ENCODE measurements around the gene IL10.
A peak's percentile ranks its signal among the peaks of the same experiment; 100 is the strongest.

The IL10 gene

GRCh38 chr1:206732508-206732907, 39.8 kb downstream of the IL10 start:
- DNase-seq = no peak

GRCh38 chr1:206729507-206729906, 42.8 kb downstream of the IL10 start:
- no peak for DNase-seq

GRCh38 chr1:206729050-206729449, 43.2 kb downstream of the IL10 start:
- no peak for DNase-seq

GRCh38 chr1:206728697-206728987, 43.7 kb downstream of the IL10 start:
- DNase-seq = no peak

- DNase-seq = no peak
Measured at GRCh38 chr1:206727981-206728696, 44.2 kb downstream of the IL10 start.

- DNase-seq = peak; percentile 75
Measured at GRCh38 chr1:206725109-206725963, 47.0 kb downstream of the IL10 start.

GRCh38 chr1:206723805-206724472, 48.4 kb downstream of the IL10 start:
- DNase-seq = no peak

- DNase-seq = no peak
Measured at GRCh38 chr1:206723462-206723804, 48.9 kb downstream of the IL10 start.

- DNase-seq = peak; percentile 50
Measured at GRCh38 chr1:206722751-206723461, 49.4 kb downstream of the IL10 start.

- DNase-seq = no peak
Measured at GRCh38 chr1:206721454-206721853, 50.8 kb downstream of the IL10 start.

- DNase-seq = no peak
Measured at GRCh38 chr1:206719169-206719839, 53.0 kb downstream of the IL10 start.

GRCh38 chr1:206717674-206717989, 54.7 kb downstream of the IL10 start:
- DNase-seq = no peak

Data from activated CD8-positive, alpha-beta memory T cell treated with anti-CD3 and anti-CD28 coated beads, Interleukin-2, amount 50 U/mL, for 48 hours (primary cell).